Activated naive CD8-positive, alpha-beta T cell treated with anti-CD3 and anti-CD28 coated beads, Interleukin-2, amount 50 U/mL, for 24 hours (primary cell): Measurements from ENCODE around the gene SNX33.
"Not testable (repeated sequence)": the region's sequence is repeated elsewhere in the genome, so short reads cannot be mapped to it uniquely, and the experiment has no call there.

ENCODE experiments used
- ATAC-seq: fragments of 150-1000 bp; cut with Tn5 transposase; one replicate; pipeline ENCODE4 v1.10.0; 2021
- DNase-seq: peaks from one replicate; pipeline ENCODE4 v3.0.0; 2021
- H3K27ac Mint-ChIP-seq: one replicate; pipeline ENCODE4 v1.8.0; 2021; ENCODE audit warnings: mild to moderate bottlenecking, mixed read lengths
- H3K27me3 Mint-ChIP-seq: one replicate; pipeline ENCODE4 v1.8.0; 2021; ENCODE audit warnings: mixed read lengths
- H3K36me3 Mint-ChIP-seq: one replicate; pipeline ENCODE4 v1.8.0; 2021; ENCODE audit warnings: low read depth, mixed read lengths
- H3K4me1 Mint-ChIP-seq: one replicate; pipeline ENCODE4 v1.8.0; 2021; ENCODE audit warnings: mixed read lengths
- H3K4me3 Mint-ChIP-seq: one replicate; pipeline ENCODE4 v1.8.0; 2021; ENCODE audit warnings: mild to moderate bottlenecking, moderate library complexity, mixed read lengths
- H3K9me3 Mint-ChIP-seq: one replicate; pipeline ENCODE4 v1.8.0; 2021; ENCODE audit warnings: mixed read lengths

SNX33 gene

DNA sequence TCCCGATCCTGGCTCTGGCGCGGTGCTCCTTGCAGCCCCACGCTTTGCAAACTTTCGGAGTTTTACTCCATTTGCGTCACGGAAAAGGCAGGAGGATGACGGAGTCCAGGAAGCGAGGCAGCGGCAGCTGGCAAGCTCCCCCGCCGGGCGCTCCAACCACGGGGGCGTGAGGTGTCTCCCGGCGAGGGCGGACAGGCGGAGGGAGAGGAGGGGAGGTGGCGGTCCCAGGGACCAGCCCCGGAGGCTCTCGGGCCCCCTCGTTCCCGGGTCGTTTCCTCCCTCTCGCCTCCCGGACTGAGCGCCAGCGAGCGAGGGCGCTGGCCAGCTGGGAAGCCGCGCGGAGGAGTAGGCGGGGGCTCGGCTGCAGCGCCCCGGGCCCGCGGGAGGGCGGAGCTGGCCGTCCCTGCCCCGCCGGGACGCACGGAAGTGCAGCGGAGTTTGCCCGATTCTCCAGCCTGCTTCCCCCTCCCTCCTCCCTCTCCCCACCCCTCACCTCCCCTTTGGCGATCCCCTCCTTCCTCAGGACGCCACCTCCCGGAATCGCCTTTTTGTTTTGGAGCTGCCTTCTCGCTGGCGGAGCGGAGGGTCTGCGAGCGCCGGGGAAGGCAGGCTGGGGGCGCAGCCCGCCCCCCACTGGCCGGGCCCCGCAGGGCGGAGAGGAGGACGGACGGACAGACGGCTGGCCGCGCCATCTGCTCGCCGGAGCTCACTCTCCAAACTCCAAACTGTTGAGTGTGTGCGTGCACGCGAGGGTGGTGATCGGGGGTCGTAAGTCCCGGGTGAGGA lies at the start of gene SNX33:
Gene SNX33, plus strand, starts transcription at position 543 of the 786 bp plus-strand sequence. CDS start 1,191 bp downstream, outside the sequence.
- H3K4me3 Mint-ChIP-seq = peak within 1 kb of the TSS; percentile 83
- peak within 1 kb of the TSS; percentile 70 for H3K27ac Mint-ChIP-seq
- no peaks in the 10 kb centered on the region for H3K36me3 Mint-ChIP-seq
- ATAC-seq (peak; percentile 58), DNase-seq (peak; percentile 70)
- H3K27me3 Mint-ChIP-seq = peaks cover 2% of the 10 kb centered on the region
- no peaks in the 10 kb centered on the region for H3K9me3 Mint-ChIP-seq
- peaks cover 37% of the 10 kb centered on the region for H3K4me1 Mint-ChIP-seq

GRCh38 chr15:75598361-75598760 lies 49.4 kb upstream of the SNX33 start:
- H3K36me3 Mint-ChIP-seq = peaks cover 57% of the 10 kb centered on the region
- peak overlapping the region; percentile 56 for H3K27ac Mint-ChIP-seq
- ATAC-seq = no peak
- no peaks in the 10 kb centered on the region for H3K27me3 Mint-ChIP-seq
- DNase-seq = no peak
- no peaks in the 10 kb centered on the region for H3K9me3 Mint-ChIP-seq
- H3K4me1 Mint-ChIP-seq = peaks cover 17% of the 10 kb centered on the region
- no peak overlapping the region for H3K4me3 Mint-ChIP-seq

DNA sequence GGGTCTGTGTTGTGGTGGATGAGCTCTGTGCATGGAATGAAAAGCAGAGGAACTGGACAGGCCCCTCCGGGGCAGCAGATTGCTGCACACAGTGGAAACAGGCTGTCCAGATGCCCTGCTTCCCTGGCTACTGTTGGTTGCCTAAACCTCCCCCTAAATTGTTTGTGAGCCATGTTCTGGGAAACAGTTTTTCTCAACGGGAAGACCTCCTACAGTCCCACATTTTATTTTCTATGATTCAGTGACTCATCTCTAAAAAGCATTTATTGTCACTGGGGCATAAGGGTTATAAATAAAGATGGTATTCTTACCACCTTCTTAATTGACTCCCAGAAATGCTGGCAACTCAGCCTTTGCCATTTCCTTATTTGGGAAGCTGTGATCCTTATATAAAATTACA lies 48.3 kb upstream of the SNX33 start:
- H3K27me3 Mint-ChIP-seq = no peaks in the 10 kb centered on the region
- H3K36me3 Mint-ChIP-seq = peaks cover 57% of the 10 kb centered on the region
- no peak overlapping the region for H3K27ac Mint-ChIP-seq

DNA sequence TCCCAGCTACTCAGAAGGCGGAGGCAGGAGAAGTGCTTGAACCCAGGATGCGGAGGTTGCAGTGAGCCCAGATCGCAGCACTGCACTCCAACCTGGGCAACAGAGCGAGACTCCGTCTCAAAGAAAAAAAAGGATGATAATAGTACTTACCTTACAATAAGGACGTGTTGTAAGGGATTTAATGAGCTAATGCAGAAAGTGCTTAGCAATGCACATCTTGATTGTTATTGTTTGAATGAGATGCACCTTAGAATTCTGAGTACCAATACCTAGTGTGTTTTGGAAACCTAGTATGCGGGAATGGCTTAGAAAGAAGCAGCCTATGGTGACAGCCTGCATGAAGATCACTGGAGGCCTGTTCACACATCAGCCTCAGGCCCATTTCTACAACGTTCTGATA lies 41.7 kb upstream of the SNX33 start:
- DNase-seq (no peak), ATAC-seq (no peak)
- Mint-ChIP-seq H3K9me3 (no peaks in the 10 kb centered on the region), H3K27ac (peak overlapping the region; percentile 79), H3K4me1 (peaks cover 37% of the 10 kb centered on the region), H3K4me3 (peak overlapping the region; percentile 1), H3K27me3 (no peaks in the 10 kb centered on the region), H3K36me3 (peaks cover 48% of the 10 kb centered on the region)

More for the DNA sequence above, 48.3 kb upstream of the SNX33 start:
- ATAC-seq (no peak), DNase-seq (no peak)
- no peak overlapping the region for H3K4me3 Mint-ChIP-seq
- H3K9me3 Mint-ChIP-seq = no peaks in the 10 kb centered on the region
- peaks cover 17% of the 10 kb centered on the region for H3K4me1 Mint-ChIP-seq

GRCh38 chr15:75606711-75607699 lies 40.7 kb upstream of the SNX33 start:
- Mint-ChIP-seq H3K36me3 (peaks cover 46% of the 10 kb centered on the region), H3K27me3 (no peaks in the 10 kb centered on the region), H3K4me3 (peak overlapping the region; percentile 37), H3K27ac (peak overlapping the region; percentile 79), H3K9me3 (no peaks in the 10 kb centered on the region), H3K4me1 (peaks cover 37% of the 10 kb centered on the region)
- no peak for DNase-seq
- peak; percentile 76 for ATAC-seq

DNA sequence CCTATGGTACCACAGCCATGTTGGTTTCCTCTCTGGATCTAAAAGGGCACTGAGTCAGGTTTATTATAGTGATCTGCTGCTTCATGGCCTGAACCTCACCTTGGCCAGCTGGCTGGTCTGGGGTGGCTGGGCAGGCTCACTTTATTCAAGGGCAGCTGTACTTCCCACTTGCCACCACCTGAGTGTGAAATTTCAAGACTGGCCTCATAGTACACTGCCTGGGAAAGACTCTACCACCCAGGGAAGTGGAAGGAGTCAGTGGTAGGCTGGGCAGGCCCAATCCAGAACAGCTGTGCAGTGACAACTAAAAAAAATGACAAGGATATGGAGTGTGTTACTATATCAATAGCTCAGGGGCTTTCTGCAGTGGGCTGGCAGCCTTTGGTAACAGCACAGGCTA lies 30.9 kb upstream of the SNX33 start:
- Mint-ChIP-seq H3K27ac (peak overlapping the region; percentile 8), H3K27me3 (no peaks in the 10 kb centered on the region), H3K4me3 (no peak overlapping the region), H3K9me3 (no peaks in the 10 kb centered on the region), H3K4me1 (peaks cover 31% of the 10 kb centered on the region), H3K36me3 (peaks cover 55% of the 10 kb centered on the region)
- no peak for ATAC-seq
- no peak for DNase-seq

- Mint-ChIP-seq H3K4me3 (peak overlapping the region; percentile 69), H3K27ac (peak overlapping the region; percentile 94), H3K27me3 (no peaks in the 10 kb centered on the region), H3K36me3 (peaks cover 43% of the 10 kb centered on the region), H3K4me1 (peaks cover 47% of the 10 kb centered on the region), H3K9me3 (no peaks in the 10 kb centered on the region)
- ATAC-seq = no peak
- no peak for DNase-seq
Observed at GRCh38 chr15:75620058-75620820, 27.5 kb upstream of the SNX33 start.

DNA sequence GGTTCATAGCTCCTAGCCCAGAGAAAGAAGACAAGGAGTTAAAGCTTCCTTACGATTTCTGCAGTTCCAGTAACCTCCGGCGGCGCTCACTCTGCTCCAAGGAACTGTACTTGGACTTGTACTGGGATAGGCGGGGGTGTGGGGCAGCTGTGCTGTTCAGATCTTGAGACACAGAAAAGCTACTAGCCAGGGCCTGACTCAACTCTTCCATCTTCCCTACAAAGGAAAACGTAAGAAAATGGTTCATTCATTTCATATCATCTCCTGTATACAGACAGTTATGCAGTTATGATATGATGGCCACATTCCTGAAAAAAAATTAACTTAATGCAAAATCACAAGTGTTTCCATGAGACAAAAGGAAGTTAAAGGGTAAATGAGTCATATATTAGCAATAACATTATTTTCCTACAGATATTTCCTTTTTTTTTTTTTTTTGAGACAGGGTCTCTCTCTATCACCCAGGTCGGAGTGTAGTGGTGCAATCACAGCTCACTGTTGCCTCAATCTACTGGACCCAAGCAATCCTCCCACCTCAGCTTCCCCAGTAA lies 26.8 kb upstream of the SNX33 start:
- H3K36me3 Mint-ChIP-seq = peaks cover 39% of the 10 kb centered on the region
- DNase-seq (no peak), ATAC-seq (peak; percentile 29)
- peak overlapping the region; percentile 69 for H3K4me3 Mint-ChIP-seq
- no peaks in the 10 kb centered on the region for H3K27me3 Mint-ChIP-seq
- H3K27ac Mint-ChIP-seq = peak overlapping the region; percentile 94
- H3K4me1 Mint-ChIP-seq = peaks cover 49% of the 10 kb centered on the region
- H3K9me3 Mint-ChIP-seq = no peaks in the 10 kb centered on the region

DNA sequence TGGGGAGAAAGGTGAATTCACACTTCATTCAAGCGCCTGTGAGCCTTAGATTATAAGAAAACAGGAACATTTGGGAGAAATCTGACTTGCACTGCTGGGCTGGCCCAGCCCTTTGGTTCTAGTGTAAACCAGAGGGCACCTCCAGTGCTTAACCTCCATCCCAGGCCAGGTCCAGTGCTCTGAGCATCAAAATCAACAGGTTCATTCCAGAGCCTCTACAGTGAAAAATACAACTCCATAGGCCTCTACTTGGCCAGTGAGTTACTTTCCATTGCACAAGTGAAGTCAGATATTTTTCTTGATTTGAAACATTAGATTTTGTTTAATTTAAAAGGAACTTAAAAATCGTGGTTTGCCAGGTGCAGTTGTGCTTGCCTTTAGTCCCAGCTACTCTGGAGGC lies 25.2 kb upstream of the SNX33 start:
- Mint-ChIP-seq H3K9me3 (no peaks in the 10 kb centered on the region), H3K27me3 (no peaks in the 10 kb centered on the region), H3K4me1 (peaks cover 61% of the 10 kb centered on the region), H3K36me3 (peaks cover 28% of the 10 kb centered on the region), H3K27ac (peak overlapping the region; percentile 94), H3K4me3 (peak overlapping the region; percentile 34)
- DNase-seq (no peak), ATAC-seq (no peak)

DNA sequence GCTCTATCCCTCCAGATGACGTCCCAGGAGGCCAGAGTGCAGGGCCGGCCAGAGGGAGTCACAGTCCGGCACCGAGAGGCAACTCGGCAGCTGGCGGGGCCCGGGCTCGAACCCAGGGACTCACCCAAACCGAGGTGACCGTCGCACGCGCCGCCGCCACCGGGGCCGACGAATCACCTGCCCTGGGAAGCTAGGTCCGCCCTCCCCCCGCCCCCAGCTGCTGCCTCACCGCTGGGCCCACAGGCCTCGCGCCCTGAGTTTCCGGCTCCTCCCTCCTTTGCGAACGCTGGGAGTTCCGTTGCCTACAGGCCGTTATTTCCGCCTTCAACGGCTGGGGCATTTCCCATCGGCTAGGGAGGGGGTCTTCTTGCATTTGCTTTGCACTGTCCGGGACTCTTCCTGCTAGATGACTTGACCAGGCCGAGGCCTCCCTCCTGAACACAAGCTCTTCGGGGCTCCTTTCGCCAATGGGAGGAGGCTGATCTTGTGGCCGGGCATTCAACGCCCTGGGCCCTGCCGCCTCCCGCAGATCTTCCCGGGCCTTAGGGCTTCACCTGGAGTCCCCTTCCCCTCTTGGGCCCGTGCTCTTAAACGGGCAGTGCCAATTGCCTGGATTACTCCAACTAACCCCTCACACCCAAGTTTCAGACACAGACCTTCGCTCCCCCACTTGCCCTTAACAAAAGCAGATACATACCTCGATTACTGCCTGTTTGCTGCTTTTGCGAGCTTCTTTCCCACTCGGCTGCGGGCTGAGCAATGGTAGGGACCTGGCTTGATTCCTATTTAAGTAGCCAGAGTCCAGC lies 22.0 kb upstream of the SNX33 start, which contains the start of gene SNUPN:
Gene SNUPN, minus strand, starts transcription at position 184 of the 806 bp plus-strand sequence. CDS start 4,674 bp downstream, outside the sequence.
- DNase-seq = peak; percentile 93
- peaks cover 48% of the 10 kb centered on the region for H3K4me1 Mint-ChIP-seq
- peaks cover 17% of the 10 kb centered on the region for H3K36me3 Mint-ChIP-seq
- ATAC-seq = peak; percentile 79
- H3K4me3 Mint-ChIP-seq = peak within 1 kb of the TSS; percentile 98
- H3K9me3 Mint-ChIP-seq = no peaks in the 10 kb centered on the region
- peak within 1 kb of the TSS; percentile 97 for H3K27ac Mint-ChIP-seq
- no peaks in the 10 kb centered on the region for H3K27me3 Mint-ChIP-seq

DNA sequence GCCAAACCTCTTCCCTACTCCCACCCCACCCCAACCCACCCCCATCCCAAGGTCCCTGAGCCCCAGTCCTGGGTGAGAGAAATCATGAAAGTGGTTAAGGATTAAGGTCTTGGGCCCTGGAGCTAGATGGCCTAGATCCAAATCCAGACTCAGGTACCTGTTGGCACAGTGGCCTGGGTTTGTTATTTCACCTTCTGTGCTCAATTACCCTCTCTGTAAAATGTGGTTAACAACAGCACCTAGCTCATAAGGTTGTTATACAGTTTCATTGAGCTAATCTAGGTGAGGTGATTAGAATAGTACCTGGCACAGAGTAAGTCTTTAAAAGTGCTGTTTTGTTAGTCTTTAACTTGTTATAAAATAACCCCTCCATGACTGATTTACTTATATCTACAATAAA lies 15.8 kb upstream of the SNX33 start:
- no peak overlapping the region for H3K4me3 Mint-ChIP-seq
- DNase-seq (no peak), ATAC-seq (no peak)
- peaks cover 13% of the 10 kb centered on the region for H3K4me1 Mint-ChIP-seq
- no peaks in the 10 kb centered on the region for H3K9me3 Mint-ChIP-seq
- H3K27ac Mint-ChIP-seq = no peak overlapping the region
- H3K27me3 Mint-ChIP-seq = no peaks in the 10 kb centered on the region
- H3K36me3 Mint-ChIP-seq = peaks cover 2% of the 10 kb centered on the region

- Mint-ChIP-seq H3K36me3 (peaks cover 21% of the 10 kb centered on the region), H3K4me1 (peaks cover 25% of the 10 kb centered on the region)
- H3K27ac Mint-ChIP-seq, H3K9me3 Mint-ChIP-seq, H3K4me3 Mint-ChIP-seq, H3K27me3 Mint-ChIP-seq, DNase-seq, ATAC-seq: not testable (repeated sequence)
Observed at GRCh38 chr15:75633922-75634321, 13.8 kb upstream of the SNX33 start.

DNA sequence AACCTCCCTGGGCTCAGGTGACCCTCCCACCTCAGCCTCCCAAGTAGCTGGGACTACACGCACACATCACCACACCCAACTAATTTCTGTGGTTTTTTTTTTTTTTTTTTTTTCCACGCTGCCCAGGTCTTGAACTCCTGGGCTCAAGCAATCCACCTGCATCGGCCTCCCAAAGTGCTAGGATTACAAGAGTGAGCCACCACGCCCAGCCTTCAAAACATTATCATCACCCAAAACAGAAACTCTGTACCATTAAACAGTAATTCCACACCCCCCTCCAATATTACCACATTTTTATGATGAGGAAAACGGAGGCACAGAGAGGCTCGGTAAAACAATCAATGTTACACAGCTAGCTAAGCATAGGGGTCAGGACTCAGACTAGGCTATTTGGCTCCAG lies 11.7 kb upstream of the SNX33 start:
- H3K27ac Mint-ChIP-seq = no peak overlapping the region
- peaks cover 27% of the 10 kb centered on the region for H3K36me3 Mint-ChIP-seq
- peaks cover 28% of the 10 kb centered on the region for H3K4me1 Mint-ChIP-seq
- DNase-seq (no peak), ATAC-seq (no peak)
- H3K9me3 Mint-ChIP-seq = no peaks in the 10 kb centered on the region
- H3K4me3 Mint-ChIP-seq = no peak overlapping the region
- H3K27me3 Mint-ChIP-seq = no peaks in the 10 kb centered on the region
